B cell (primary cell): ENCODE results near the gene COBL. TPM values are rescaled to one million over a fixed set of nuclear protein-coding genes. Genes with fewer than 3 reads are reported as not detected.

Experiments
- ATAC-seq: fragments of 200-7000 bp; cut with Tn5 transposase; one replicate; pipeline ENCODE4 v1.10.0; 2021; ENCODE audit warnings: low read depth, mild to moderate bottlenecking, moderate number of reproducible peaks, moderate library complexity
- CTCF ChIA-PET: fragments of 350-600 bp; sonication (Branson Sonifier 250); formaldehyde crosslinking; loops from one replicate; lab custom pipeline; 2021; ENCODE audit warnings: antibody characterized with exemption, inconsistent platforms; lab: Charles Lee
- POLR2A ChIA-PET: fragments of 350-600 bp; sonication (Branson Sonifier 250); formaldehyde crosslinking; loops from one replicate; lab custom pipeline; 2021; ENCODE audit warnings: antibody characterized with exemption; lab: Charles Lee
- DNase-seq: peaks from one replicate; pipeline ENCODE4 v3.0.0; 2013
- H2AFZ ChIP-seq: 2 replicates; pipeline ENCODE4 v1.6.1; 2012; ENCODE audit warnings: mild to moderate bottlenecking, low read depth, low read length; ENCODE audit not compliant: insufficient read depth, poor library complexity, severe bottlenecking
- H3K27ac ChIP-seq, 2 donors: 1 replicate in 1 of 2; 2 replicates in 1 of 2; pipeline ENCODE4 v1.5.1; 2012 to 2013; ENCODE audit warnings: low read length in 2 of 2, mild to moderate bottlenecking in 2 of 2, moderate library complexity in 1 of 2
- H3K27me3 ChIP-seq, 4 experiments: fragments of 200-600 bp in 1 of 4; sonication (generic) in 1 of 4; replicated peaks in 1 of 4; 1 replicate in 2 of 4; 2 replicates in 2 of 4; pipeline versions ENCODE4 v1.6.1 to v1.7.0; 2013 to 2016; ENCODE audit warnings: low read length in 3 of 4, mild to moderate bottlenecking in 2 of 4, mixed read lengths in 1 of 4, moderate library complexity in 1 of 4; ENCODE audit not compliant: insufficient read depth in 4 of 4, control insufficient read depth in 3 of 4; ENCODE audit errors: control extremely low read depth in 1 of 4
- H3K36me3 ChIP-seq, 2 experiments: replicated peaks in 1 of 2; 1 replicate in 1 of 2; 2 replicates in 1 of 2; pipeline versions ENCODE4 v1.6.1 to v1.7.1; 2013; ENCODE audit warnings: low read length in 1 of 2; ENCODE audit not compliant: insufficient read depth in 2 of 2, control insufficient read depth in 1 of 2; ENCODE audit errors: control extremely low read depth in 1 of 2, extremely low read depth in 1 of 2
- H3K4me1 ChIP-seq, 2 donors: fragments of 200-600 bp in 1 of 2; sonication (generic) in 1 of 2; 1 replicate in 1 of 2; 2 replicates in 1 of 2; pipeline versions ENCODE4 v1.5.1 to v1.6.1; 2013 to 2017; ENCODE audit warnings: low read length in 2 of 2; ENCODE audit not compliant: control insufficient read depth in 2 of 2, insufficient read depth in 2 of 2
- H3K4me2 ChIP-seq: replicated peaks from 2 replicates; pipeline ENCODE3; 2012; ENCODE audit warnings: mild to moderate bottlenecking, low read depth, low read length; ENCODE audit not compliant: poor library complexity, severe bottlenecking
- H3K4me3 ChIP-seq, 5 experiments: fragments of 200-600 bp in 1 of 5; sonication (generic) in 1 of 5; 1 replicate in 3 of 5; 2 replicates in 2 of 5; pipeline versions ENCODE4 v1.5.1 to v1.7.0; 2011 to 2016; ENCODE audit warnings: low read length in 4 of 5, mild to moderate bottlenecking in 4 of 5, low read depth in 2 of 5, control low read depth in 1 of 5, moderate library complexity in 1 of 5; ENCODE audit not compliant: insufficient read depth in 1 of 5; ENCODE audit errors: control extremely low read depth in 1 of 5, extremely low read depth in 1 of 5
- H3K79me2 ChIP-seq: fragments of 200-600 bp; sonication (generic); one replicate; pipeline ENCODE4 v1.6.0; 2016; ENCODE audit warnings: low read length; ENCODE audit not compliant: control insufficient read depth, insufficient read depth
- H3K9ac ChIP-seq: fragments of 200-600 bp; sonication (generic); 2 replicates; pipeline ENCODE4 v1.6.1; 2017; ENCODE audit warnings: mild to moderate bottlenecking, low read length, moderate library complexity
- H3K9me3 ChIP-seq, 3 donors: one replicate each; pipeline versions ENCODE4 v1.6.1 to v1.7.1; 2013; ENCODE audit warnings: low read length in 2 of 3; ENCODE audit not compliant: control insufficient read depth in 2 of 3, insufficient read depth in 1 of 3; ENCODE audit errors: control extremely low read depth in 1 of 3
- H4K20me1 ChIP-seq: 2 replicates; pipeline ENCODE4 v1.6.0; 2012; ENCODE audit warnings: mild to moderate bottlenecking, low read length; ENCODE audit not compliant: insufficient read depth, control insufficient read depth, poor library complexity, severe bottlenecking
- H3K27ac Mint-ChIP-seq: one replicate; pipeline ENCODE4 v1.8.0; 2021; ENCODE audit warnings: mixed read lengths
- H3K27me3 Mint-ChIP-seq: one replicate; pipeline ENCODE4 v1.8.0; 2021; ENCODE audit warnings: mixed read lengths
- H3K4me1 Mint-ChIP-seq: one replicate; pipeline ENCODE4 v1.8.0; 2021; ENCODE audit warnings: mixed read lengths
- H3K4me3 Mint-ChIP-seq: one replicate; pipeline ENCODE4 v1.8.0; 2021; ENCODE audit warnings: mixed read lengths
- H3K9me3 Mint-ChIP-seq: one replicate; pipeline ENCODE4 v1.8.0; 2022; ENCODE audit warnings: mixed read lengths; ENCODE audit not compliant: insufficient read depth
- EZH2 ChIP-seq: IDR thresholded peaks from 2 replicates; pipeline ENCODE4 v1.6.1; 2012; ENCODE audit warnings: borderline replicate concordance, low read depth, mild to moderate bottlenecking, moderate library complexity, low read length; ENCODE audit not compliant: insufficient read depth, poor library complexity, severe bottlenecking
- WGBS: methylation state at CpG from one replicate; pipeline ENCODE4 v1.1.5; 2013; ENCODE audit warnings: missing lambda C conversion rate; ENCODE audit not compliant: insufficient coverage; 5-methylcytosine and 5-hydroxymethylcytosine counted together
- intact Hi-C: fragments of 100-400 bp; cut with micrococcal nuclease; formaldehyde crosslinking; loops from one replicate; pipeline ENCODE4 v1.10.0; 2022
- polyA plus RNA-seq: library from polyadenylated mRNA; depleted of rRNA; stranded (reverse); fragments of >200 nt; gene quantifications from 2 replicates; pipeline ENCODE4 v1.2.3, GENCODE V29; 2012
- total RNA-seq, 2 donors: library from RNA; stranded (reverse); fragments of 120-200 nt in 1 of 2; gene quantifications; 1 replicate in 1 of 2; 2 replicates in 1 of 2; pipeline versions ENCODE4 v1.2.3 to v1.2.4, GENCODE V29; 2013 to 2022
- TF ChIP-seq, protein P1 (sequence below): fragments of 200-600 bp; IDR thresholded peaks from one replicate; pipeline ENCODE4 v1.8.0; 2022; ENCODE audit warnings: antibody characterized with exemption, mild to moderate bottlenecking

Gene COBL
- total and polyA plus RNA-seq, 2 donors (not counting 1 experiment from before 2014, with no cell fraction given) = not detected

DNA sequence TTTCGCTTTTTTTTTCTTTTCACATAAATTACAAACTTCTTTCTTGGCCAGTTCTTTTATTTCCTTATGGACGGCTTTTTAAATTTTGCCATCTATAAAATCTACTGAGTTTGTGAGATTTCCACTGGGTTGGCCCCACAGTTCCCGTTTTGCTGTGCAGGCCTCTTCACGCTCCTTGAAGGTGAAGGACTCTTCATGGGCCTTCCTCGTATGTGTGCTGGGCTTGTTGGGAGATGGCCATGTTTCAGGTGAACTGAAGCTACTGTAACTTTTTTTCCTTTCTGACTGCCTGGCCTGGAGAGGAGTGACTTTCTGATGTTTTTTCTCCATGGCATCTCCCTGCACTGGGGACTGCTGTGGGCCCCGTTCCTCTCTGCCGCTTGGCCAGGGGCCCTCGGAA is 262.4 kb downstream of the COBL start:
- Histone ChIP-seq H4K20me1 (no peaks in the 10 kb centered on the region), H3K4me3 (no peak overlapping the region)

DNA sequence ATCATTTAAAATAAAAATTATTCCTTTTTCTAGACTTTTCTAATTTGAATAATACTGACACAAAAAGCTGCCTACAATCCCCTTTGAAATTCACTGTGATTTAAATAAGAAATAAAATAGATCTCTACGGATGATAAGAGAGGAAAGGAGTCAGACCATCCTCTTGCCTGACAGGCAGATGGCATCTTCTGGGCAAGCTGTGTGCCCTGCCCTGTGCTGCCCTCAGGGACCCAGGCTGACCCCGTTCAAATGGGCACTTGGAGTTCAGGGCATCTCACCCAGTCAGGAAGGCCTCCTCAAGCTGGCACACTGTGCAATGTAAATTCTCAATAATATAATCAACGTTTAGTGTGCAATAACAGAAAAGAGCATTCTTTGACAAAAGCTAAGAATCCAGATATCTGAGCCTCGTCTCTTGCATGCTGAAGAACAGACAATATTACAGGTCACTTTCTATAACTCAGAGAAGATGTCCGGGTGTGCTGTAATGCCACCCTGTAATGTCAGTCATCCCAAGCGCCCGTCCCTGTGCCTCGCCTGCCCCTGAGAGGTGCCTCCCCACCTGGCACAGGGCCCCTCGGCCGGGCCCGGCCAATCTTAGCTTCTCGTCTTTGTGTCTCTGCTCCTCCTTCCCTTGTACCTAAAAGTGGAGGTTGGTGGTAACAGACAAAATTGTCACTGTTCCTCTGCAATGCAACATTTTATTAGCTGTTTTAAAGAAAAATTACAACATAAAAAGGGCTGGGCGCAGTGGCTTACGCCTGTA is 263.3 kb downstream of the COBL start:
- H3K36me3 ChIP-seq = no peaks in the 10 kb centered on the region
- DNase-seq (no peak), ATAC-seq (no peak)
- intact Hi-C loops = no loop called here
- Mint-ChIP-seq H3K27ac (no peak overlapping the region), H3K4me3 (no peak overlapping the region), H3K9me3 (no peaks in the 10 kb centered on the region), H3K27me3 (no peaks in the 10 kb centered on the region), H3K4me1 (no peaks in the 10 kb centered on the region)
- no peaks in the 10 kb centered on the region for H3K79me2 ChIP-seq
- WGBS = 85% methylated on average over 7 of the region's 14 CpGs
- no peak overlapping the region for H3K27ac ChIP-seq
- no peak for TF ChIP-seq EZH2
- TF ChIP-seq, protein P1, sequence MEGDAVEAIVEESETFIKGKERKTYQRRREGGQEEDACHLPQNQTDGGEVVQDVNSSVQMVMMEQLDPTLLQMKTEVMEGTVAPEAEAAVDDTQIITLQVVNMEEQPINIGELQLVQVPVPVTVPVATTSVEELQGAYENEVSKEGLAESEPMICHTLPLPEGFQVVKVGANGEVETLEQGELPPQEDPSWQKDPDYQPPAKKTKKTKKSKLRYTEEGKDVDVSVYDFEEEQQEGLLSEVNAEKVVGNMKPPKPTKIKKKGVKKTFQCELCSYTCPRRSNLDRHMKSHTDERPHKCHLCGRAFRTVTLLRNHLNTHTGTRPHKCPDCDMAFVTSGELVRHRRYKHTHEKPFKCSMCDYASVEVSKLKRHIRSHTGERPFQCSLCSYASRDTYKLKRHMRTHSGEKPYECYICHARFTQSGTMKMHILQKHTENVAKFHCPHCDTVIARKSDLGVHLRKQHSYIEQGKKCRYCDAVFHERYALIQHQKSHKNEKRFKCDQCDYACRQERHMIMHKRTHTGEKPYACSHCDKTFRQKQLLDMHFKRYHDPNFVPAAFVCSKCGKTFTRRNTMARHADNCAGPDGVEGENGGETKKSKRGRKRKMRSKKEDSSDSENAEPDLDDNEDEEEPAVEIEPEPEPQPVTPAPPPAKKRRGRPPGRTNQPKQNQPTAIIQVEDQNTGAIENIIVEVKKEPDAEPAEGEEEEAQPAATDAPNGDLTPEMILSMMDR = no peak
- H3K4me1 ChIP-seq = no peaks in the 10 kb centered on the region
- no peak overlapping the region for H3K4me2 ChIP-seq
- H4K20me1 ChIP-seq = no peaks in the 10 kb centered on the region
- H3K4me3 ChIP-seq = no peak overlapping the region
- H3K9ac ChIP-seq = no peak overlapping the region
- H2AFZ ChIP-seq = no peak overlapping the region
- ChIA-PET POLR2A (no interaction called here), CTCF (no interaction called here)
- no peaks in the 10 kb centered on the region for H3K9me3 ChIP-seq
- no peaks in the 10 kb centered on the region for H3K27me3 ChIP-seq

More for the DNA sequence above, 262.4 kb downstream of the COBL start:
- DNase-seq (no peak), ATAC-seq (no peak)
- H3K79me2 ChIP-seq = no peaks in the 10 kb centered on the region
- no peak for TF ChIP-seq EZH2
- TF ChIP-seq, protein P1 = no peak
- WGBS = 86% methylated on average over 6 of the region's 8 CpGs
- H3K9me3 Mint-ChIP-seq = no peaks in the 10 kb centered on the region
- H3K4me2 ChIP-seq = no peak overlapping the region
- H3K27ac ChIP-seq = no peak overlapping the region
- H2AFZ ChIP-seq = no peak overlapping the region
- H3K9ac ChIP-seq = no peak overlapping the region
- H3K4me1 Mint-ChIP-seq = no peaks in the 10 kb centered on the region
- POLR2A ChIA-PET = no interaction called here
- no peaks in the 10 kb centered on the region for H3K9me3 ChIP-seq
- intact Hi-C loops = no loop called here
- no peak overlapping the region for H3K27ac Mint-ChIP-seq
- no peaks in the 10 kb centered on the region for H3K27me3 Mint-ChIP-seq
- no peaks in the 10 kb centered on the region for H3K36me3 ChIP-seq
- H3K4me1 ChIP-seq = no peaks in the 10 kb centered on the region
- H3K4me3 Mint-ChIP-seq = no peak overlapping the region
- H3K27me3 ChIP-seq = no peaks in the 10 kb centered on the region
- CTCF ChIA-PET = no interaction called here
